NCI-H748 (cell line): Measurements from ENCODE around the gene DHDH.

Experiments
- DNase-seq: peaks from one replicate; lab custom pipeline; 2025; ENCODE audit not compliant: unreplicated experiment; lab: John Stamatoyannopoulos, UW

The DHDH gene

DNA sequence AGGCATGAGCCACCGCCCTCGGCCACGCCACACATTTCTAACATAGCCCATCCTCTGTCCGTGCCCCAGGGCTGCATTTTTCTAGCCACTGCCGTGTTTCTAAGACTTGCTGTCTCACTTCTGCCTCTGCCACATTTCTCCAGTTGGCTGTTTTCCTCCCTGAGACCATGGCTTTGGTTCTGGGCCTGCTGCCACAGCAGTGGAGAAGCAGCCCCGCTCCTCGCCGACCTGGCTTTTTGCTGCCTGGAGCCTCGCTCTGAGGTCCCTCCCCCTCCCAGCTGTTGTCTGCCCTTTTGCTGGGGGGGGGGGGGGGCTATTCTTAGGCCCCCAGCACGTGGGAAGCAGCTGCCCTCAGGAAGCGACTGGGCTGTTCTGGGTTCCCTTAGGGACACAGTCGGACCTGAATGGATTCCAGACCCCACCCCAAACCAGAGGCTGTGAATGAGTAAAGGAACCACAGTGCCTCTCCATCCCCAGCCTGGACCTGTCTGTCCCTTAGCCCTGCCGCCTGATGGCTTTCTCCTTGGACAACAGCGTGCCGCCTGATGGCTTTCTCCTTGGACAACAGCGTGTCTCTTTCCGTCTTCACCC is 56.3 kb downstream of the DHDH start:
- DNase-seq: no peak

DNA sequence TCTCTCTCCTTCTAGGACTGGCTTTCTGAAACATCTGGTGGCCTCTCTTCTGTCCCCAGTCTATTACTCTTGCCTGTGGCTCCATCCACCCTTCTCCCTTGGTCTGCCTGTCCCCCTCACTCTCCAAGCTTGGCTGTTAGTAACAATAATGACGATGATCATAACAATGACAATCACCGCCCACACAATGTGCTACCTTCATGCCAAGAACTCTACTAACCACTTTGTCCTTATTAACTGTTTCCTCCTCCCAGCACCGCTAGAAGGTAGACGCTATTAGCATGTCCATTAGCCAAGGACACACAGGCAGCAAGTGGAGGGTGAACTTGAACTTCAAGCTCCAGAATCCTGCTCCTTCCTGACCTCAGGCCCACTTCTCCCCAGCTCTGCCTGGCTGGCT is 56.9 kb downstream of the DHDH start:
- no peak for DNase-seq

DNA sequence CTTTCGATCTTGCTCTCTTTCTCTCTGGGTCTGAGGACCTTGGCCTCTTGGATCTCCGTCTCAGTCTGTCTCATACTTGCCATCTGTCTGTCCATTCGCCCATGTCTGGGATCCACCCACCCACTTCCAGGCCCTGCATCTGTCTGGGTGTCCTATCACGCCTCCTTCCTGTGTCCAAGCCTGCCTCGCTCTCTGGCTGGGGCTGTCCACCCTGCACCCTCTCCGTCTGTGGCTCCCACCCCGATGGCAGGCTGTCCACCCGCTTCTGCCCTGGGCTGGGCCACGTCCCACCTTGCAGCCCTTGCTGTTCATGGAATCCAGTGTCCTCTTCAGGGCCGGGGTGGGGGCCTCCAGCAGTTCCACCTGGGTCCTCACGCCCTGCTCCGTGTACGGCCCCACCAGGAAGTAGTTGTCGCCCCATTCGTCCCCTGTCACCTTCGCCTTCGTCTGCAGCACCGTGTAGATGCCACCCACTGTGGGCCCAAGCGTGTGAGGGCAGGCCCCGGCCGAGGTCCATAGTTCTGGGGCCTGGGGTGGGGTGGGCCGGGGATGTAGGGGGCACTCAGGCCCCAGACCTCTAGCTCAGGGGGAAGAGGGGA is 57.6 kb downstream of the DHDH start:
- DNase-seq: no peak

DNA sequence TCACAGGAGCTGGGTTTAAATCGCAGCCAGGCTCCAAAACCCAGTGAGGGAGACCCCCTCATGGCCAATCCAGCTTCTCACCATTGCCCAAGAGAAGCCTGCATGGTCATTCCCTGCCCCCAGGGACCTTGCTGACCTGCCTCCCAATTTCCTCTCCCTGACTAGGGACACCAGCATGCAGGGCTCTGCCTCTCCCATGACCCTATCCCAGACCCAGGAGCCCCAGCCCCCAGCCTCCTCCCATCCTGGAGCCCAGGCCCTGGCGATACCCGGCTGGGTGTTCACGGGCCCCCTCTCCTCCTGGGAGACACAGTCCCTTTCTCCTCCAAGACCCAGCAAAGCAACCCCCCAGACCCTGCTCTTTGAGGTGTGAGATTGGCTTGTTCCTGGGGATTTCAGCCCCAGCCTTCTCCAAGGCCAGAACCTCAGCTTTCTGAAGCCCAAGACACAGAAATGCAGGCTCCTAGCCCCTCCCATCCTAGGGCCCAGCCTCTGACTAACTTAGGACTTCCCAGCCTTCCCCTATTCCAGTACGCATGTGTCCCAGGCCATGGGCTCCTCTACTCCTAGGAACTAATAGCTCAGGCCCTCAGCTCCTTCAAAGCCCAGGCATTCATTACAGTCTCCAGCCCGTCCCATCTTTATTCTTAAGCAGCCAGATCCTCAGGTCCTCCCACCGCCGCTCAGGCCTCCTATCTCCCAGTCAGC is 58.5 kb downstream of the DHDH start:
- no peak for DNase-seq

DNA sequence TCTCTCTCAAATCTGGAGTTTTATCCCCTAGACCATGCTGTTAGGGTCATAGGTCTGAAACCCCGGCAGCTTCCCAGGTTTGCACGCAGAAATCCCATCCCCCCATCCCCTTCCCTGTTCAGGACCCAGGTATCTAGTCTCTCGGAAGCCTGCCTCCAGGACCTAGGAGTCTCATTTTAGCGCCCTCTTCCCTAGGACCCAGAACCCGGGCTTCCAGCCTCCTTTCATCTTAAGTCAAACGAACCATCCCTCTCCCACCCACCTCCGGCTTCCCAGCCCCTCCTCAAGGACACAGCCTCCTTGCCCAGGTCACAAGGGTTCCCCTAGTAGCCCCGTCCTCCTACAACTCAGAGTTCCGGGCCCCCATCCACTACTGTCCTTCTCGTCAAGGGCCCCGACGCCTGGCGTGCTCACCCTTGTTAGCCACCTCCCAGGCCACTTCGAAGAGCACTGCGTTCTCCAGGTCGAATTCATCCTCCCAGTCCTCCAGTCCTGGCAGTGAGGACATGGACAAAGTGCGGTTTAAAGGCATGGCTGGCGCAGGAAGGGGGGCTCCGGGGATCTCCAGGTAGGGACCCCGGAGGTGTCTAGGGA is 59.2 kb downstream of the DHDH start:
- peak; percentile 77 for DNase-seq

DNA sequence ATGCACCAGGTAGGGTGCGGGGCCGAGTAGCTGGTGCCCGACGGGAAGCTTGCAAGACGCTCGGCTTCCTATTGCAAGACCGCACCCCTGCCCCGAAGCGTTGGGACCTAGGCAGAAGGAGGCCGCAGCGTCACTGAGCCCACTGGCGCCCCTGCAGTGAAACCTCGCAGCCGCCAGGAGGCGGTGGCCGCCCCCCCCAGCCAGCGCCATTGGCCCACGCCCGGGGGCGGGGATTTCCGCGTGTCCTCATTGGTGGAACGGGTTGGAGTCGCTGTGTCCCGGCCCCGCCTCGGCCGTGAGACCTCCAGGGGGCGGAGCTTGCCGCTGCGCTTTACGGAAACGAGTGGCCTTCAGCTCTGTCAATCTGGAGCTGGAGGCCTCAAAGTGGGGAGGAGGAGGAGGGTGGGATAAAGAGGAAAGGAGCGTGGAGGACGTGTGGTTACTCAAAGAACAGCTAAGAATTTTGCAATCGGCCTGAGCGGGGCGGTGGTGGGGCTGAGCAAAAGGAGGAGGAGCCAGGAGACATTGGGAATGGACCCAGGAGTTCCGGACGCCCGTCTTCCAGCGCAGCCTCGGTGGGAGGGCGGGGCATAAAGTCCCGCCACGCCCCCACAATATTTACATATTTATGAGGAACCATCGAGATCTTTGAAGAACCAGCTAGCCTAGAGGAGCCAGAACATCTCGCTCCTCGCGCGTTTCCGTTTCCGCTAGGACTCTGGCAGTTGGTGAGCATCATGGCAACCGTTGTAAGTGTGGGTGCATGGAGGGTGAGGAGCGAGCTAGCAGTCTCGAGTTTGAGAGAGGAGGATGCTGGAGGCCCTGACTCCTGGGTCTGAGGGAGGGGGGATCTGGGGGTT is 59.9 kb downstream of the DHDH start, which contains the start of the genes GYS1 and RUVBL2:
Gene GYS1 (minus strand): TSS at position 135 of the 860 bp plus-strand sequence. CDS start 197 bp downstream, outside the sequence.
Gene RUVBL2 (plus strand): TSS at position 713 of the 860 bp plus-strand sequence. CDS start 25 bp downstream, at position 738.
- DNase-seq: peak; percentile 100

DNA sequence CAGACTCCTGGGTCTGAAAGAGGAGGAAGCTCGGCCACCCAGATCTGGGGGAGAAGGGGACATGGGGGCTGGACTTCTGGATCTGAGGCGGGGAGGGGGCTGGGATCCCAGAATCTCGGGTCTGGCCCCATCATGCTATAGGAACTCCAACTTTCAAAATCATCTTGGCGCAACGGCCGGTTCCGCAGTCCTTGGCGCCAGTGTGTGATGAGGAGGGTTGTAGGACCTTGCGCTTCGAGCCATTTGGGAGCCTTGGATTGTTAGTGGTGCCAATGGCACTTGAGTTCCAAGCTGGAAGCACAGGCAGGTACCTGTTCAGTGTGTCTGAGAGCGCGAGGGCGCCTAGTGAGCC is 60.5 kb downstream of the DHDH start:
- DNase-seq: peak; percentile 47
